HUES64 (cell line): ENCODE measurements around the gene MICA. TPM values are rescaled to one million over a fixed set of nuclear protein-coding genes. Genes with fewer than 3 reads are reported as not detected.

Experiments
- H3K27ac ChIP-seq: 2 replicates; pipeline ENCODE4 v1.7.0; 2013; ENCODE audit warnings: low read depth, low read length, inconsistent platforms
- H3K27me3 ChIP-seq: 2 replicates; pipeline ENCODE4 v1.6.1; 2013; ENCODE audit warnings: mild to moderate bottlenecking, low read length; ENCODE audit not compliant: insufficient read depth
- H3K36me3 ChIP-seq: 2 replicates; pipeline ENCODE4 v1.6.1; 2013; ENCODE audit warnings: mild to moderate bottlenecking, low read length; ENCODE audit not compliant: insufficient read depth
- H3K4me1 ChIP-seq: 2 replicates; pipeline ENCODE4 v1.6.1; 2013; ENCODE audit warnings: mild to moderate bottlenecking, low read length, moderate library complexity; ENCODE audit not compliant: insufficient read depth
- H3K4me3 ChIP-seq: 2 replicates; pipeline ENCODE4 v1.5.1; 2013; ENCODE audit warnings: mild to moderate bottlenecking, low read length, moderate library complexity
- H3K9ac ChIP-seq: 2 replicates; pipeline ENCODE4 v1.6.1; 2013; ENCODE audit warnings: mild to moderate bottlenecking, low read depth, low read length
- H3K9me3 ChIP-seq: 2 replicates; pipeline ENCODE4 v1.6.1; 2013; ENCODE audit warnings: low read depth, low read length; ENCODE audit not compliant: insufficient read depth
- WGBS: fragments of 150-250, 120-280 bp; methylation state at CpG from one replicate; pipeline ENCODE4 v1.1.7; 2013; ENCODE audit warnings: missing lambda C conversion rate; 5-methylcytosine and 5-hydroxymethylcytosine counted together
- polyA plus RNA-seq, 2 experiments: library from polyadenylated mRNA; stranded (reverse); fragments of 50-300 nt; gene quantifications; one replicate each; pipeline ENCODE4 v1.2.3, GENCODE V29; 2013

The MICA gene
- 11.3 TPM for polyA plus RNA-seq (2013, experiment 1 of 2)
- 15.2 TPM for polyA plus RNA-seq (2013, experiment 2 of 2)

DNA sequence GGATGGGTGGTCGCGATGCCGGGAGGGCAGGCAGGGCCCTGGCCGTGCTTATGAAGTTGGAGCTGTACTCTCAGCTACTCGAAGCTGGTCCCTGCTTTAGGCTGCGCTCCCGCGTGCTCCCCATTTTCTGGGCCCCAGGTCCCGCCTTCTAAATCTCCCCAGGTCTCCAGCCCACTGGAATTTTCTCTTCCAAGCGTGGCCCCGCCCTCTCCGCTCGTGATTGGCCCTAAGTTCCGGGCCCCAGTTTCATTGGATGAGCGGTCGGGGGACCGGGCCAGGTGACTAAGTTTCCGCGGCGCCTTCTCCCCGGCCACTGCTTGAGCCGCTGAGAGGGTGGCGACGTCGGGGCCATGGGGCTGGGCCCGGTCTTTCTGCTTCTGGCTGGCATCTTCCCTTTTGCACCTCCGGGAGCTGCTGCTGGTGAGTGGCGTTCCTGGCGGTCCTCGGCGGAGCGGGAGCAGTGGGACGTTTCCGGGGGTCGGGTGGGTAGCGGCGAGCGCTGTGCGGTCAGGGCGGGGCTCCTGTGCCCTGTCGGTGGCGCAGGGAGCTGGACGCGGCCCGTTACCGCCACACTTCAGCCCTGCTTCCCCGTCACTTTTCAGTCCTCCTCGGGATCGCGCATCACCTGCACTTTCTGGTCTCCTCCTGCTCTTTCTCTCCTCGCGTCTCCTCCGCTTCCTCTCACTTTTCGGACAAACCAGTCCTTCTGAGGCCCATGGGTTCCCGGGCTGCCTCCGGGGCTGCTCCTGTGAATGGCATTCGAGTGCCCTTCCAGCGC lies at the start of gene MICA:
Gene MICA, plus strand, starts transcription at position 313 of the 778 bp plus-strand sequence. Its CDS starts 38 bp downstream, at position 351.
- H3K27ac ChIP-seq = peak within 1 kb of the TSS; percentile 17; the same call in 1 of the 2 replicates
- WGBS = under 1% methylated on average over 58 of the region's 58 CpGs
- peaks cover 16% of the 10 kb centered on the region for H3K4me1 ChIP-seq
- H3K27me3 ChIP-seq = peaks cover 40% of the 10 kb centered on the region
- no peaks in the 10 kb centered on the region for H3K36me3 ChIP-seq
- H3K4me3 ChIP-seq = peak within 1 kb of the TSS; percentile 93
- no peaks in the 10 kb centered on the region for H3K9me3 ChIP-seq
- H3K9ac ChIP-seq = peak within 1 kb of the TSS; percentile 64

DNA sequence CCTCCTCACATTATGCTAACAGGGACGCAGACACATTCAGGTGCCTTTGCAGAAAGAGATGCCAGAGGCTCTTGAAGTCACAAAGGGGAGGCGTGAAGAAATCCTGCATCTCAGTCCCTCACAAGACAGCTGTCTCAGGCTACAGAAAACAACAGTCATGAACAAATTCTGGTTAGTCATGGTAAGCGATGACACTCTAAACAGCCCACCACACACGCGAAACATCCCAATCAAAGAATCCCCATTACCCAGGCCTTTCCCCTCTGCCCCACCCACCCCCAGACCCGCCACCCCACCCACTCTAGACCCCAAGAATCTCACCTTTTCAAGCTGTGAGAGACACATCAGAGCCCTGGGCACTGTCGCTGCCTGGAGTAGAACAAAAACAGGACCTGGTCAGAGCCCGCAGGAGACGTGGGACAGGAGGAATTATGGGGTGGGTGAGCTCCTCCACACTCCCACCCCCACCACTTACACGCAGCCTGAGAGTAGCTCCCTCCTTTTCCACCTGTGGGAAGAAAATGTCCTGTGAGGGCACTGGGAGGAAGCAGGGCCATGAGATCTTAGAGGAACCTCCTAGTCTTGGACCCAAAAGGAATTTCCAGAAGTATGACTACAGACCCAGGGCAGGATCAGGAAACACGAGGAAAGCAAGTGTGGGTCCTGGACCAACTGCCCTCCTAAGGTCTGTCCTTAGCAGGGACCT lies 49.1 kb upstream of the MICA start:
- Histone ChIP-seq H3K4me1 (peaks cover 3% of the 10 kb centered on the region; the same call in 1 of the 2 replicates), H3K9ac (no peak overlapping the region), H3K4me3 (no peak overlapping the region), H3K9me3 (no peaks in the 10 kb centered on the region), H3K27me3 (peaks cover 56% of the 10 kb centered on the region), H3K36me3 (no peaks in the 10 kb centered on the region), H3K27ac (no peak overlapping the region)
- WGBS = 86% methylated on average over 6 of the region's 11 CpGs

DNA sequence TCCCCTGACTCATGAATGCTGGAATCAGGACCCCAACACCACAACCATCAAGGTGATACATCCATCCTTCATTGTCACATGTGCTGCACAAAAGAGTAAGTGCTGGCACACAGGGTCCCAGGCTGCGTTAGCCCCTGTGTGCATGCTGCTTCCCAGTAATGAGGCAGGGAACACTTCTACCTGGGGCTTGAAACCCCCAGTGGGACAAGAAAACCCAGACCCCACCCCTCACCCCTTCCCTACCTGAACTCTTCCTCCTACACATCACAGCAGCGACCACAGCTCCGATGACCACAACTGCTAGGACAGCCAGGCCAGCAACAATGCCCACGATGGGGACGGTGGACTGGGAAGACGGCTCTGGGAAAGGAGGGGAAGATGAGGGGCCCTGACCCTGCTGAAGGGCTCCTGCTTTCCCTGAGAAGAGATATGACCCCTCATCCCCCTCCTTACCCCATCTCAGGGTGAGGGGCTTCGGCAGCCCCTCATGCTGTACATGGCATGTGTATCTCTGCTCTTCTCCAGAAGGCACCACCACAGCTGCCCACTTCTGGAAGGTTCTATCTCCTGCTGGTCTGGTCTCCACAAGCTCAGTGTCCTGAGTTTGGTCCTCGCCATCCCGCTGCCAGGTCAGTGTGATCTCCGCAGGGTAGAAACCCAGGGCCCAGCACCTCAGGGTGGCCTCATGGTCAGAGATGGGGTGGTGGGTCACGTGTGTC lies 48.4 kb upstream of the MICA start:
- Histone ChIP-seq H3K27me3 (peaks cover 62% of the 10 kb centered on the region), H3K9ac (no peak overlapping the region), H3K4me3 (no peak overlapping the region), H3K9me3 (no peaks in the 10 kb centered on the region), H3K27ac (no peak overlapping the region), H3K4me1 (peaks cover 3% of the 10 kb centered on the region; the same call in 1 of the 2 replicates), H3K36me3 (no peaks in the 10 kb centered on the region)
- WGBS = 87% methylated on average over 11 of the region's 11 CpGs

DNA sequence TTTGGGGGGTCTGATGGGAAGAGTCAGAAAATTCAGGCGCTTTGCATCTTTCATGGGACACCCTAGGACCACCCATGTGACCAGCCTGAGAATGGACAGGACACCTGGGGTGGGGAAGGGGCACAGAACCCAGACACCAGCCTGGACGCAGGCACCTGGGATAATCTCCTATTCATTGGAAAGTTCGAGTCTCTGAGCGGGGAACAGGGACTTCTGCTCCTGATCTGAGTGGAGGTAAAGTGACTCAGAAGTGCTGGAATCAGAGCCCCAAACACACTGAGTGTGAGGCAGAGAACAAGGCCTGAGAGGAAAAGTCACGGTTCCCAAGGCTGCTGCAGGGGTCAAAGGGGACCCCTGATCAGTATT lies 47.8 kb upstream of the MICA start:
- WGBS = 85% methylated on average over 5 of the region's 5 CpGs
- Histone ChIP-seq H3K9ac (no peak overlapping the region), H3K27ac (no peak overlapping the region)

DNA sequence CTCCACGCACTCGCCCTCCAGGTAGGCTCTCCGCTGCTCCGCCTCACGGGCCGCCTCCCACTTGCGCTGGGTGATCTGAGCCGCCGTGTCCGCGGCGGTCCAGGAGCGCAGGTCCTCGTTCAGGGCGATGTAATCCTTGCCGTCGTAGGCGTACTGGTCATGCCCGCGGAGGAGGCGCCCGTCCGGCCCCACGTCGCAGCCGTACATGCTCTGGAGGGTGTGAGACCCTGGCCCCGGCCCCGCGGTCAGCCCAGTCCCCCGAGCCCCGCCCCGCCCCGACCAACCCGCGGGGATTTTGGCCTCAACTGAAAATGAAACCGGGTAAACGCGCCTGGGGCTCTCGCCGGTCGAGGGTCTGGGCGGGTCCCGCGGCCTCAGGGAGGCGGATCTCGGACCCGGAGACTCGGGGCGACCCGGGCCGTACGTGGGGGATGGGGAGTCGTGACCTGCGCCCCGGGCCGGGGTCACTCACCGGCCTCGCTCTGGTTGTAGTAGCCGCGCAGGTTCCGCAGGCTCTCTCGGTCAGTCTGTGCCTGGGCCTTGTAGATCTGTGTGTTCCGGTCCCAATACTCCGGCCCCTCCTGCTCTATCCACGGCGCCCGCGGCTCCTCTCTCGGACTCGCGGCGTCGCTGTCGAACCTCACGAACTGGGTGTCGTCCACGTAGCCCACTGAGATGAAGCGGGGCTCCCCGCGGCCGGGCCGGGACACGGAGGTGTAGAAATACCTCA lies 47.0 kb upstream of the MICA start:
- Histone ChIP-seq H3K9me3 (no peaks in the 10 kb centered on the region), H3K4me3 (peak overlapping the region; percentile 68), H3K27me3 (peaks cover 62% of the 10 kb centered on the region), H3K9ac (peak overlapping the region; percentile 42), H3K27ac (no peak overlapping the region), H3K4me1 (peaks cover 3% of the 10 kb centered on the region; the same call in 1 of the 2 replicates), H3K36me3 (no peaks in the 10 kb centered on the region)
- WGBS = 3% methylated on average over 83 of the region's 83 CpGs

More for the DNA sequence above, 47.8 kb upstream of the MICA start:
- H3K4me3 ChIP-seq = peak overlapping the region; percentile 68; the same call in 1 of the 2 replicates
- peaks cover 62% of the 10 kb centered on the region for H3K27me3 ChIP-seq
- H3K9me3 ChIP-seq = no peaks in the 10 kb centered on the region
- H3K4me1 ChIP-seq = peaks cover 3% of the 10 kb centered on the region; the same call in 1 of the 2 replicates
- H3K36me3 ChIP-seq = no peaks in the 10 kb centered on the region

DNA sequence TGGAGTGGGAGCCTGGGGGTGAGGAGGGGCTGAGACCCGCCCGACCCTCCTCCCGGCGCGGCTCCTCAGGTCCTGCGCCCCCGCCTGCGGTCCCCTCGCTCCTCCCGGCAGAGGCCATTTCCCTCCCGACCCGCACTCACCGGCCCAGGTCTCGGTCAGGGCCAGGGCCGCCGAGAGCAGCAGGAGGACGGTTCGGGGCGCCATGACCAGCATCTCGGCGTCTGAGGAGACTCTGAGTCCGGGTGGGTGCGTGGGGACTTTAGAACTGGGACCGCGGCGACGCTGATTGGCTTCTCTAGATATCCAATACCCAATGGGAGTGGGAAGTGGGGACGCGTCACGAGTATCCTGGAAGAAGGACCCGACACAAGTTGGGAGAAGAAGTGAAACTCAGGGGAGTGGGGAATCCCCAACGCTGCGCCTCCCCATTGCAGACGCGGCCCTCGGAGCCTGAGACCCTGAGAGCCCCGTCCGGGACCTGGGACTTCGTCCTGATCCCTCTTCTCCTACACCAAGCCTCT lies 46.4 kb upstream of the MICA start, which contains the start of gene HLA-B:
Gene HLA-B, minus strand, starts transcription at position 234 of the 521 bp plus-strand sequence. Its CDS starts 21 bp downstream, at position 213.
- under 1% methylated on average over 39 of the region's 39 CpGs for WGBS

DNA sequence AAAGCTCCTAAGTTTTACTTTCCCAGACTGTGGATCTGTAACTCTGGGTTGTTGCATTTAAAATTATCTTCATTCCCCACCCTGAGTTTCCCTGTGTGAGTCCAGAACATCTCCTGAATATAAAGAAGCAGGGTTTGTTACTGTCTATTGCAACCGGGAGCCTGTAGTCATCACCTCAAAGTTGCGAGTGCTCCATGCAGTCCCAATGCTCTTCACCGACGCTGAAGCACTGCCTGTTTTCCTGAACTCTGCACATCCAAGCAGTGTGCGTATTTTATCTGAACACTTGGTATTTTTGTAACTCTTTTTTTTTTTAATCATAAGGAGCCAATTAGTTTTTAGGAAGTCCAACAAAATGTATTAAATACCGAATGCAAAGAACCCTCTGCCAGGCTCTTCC lies 45.5 kb upstream of the MICA start:
- Histone ChIP-seq H3K9me3 (no peaks in the 10 kb centered on the region), H3K27me3 (peaks cover 68% of the 10 kb centered on the region), H3K27ac (no peak overlapping the region), H3K9ac (no peak overlapping the region), H3K4me1 (peaks cover 3% of the 10 kb centered on the region; the same call in 1 of the 2 replicates), H3K4me3 (peak overlapping the region; percentile 68; the same call in 1 of the 2 replicates), H3K36me3 (no peaks in the 10 kb centered on the region)
- WGBS = 65% methylated on average over 6 of the region's 6 CpGs

More for the DNA sequence above, 46.4 kb upstream of the MICA start, which contains the start of gene HLA-B:
- H3K4me1 ChIP-seq = peaks cover 3% of the 10 kb centered on the region; the same call in 1 of the 2 replicates
- no peaks in the 10 kb centered on the region for H3K36me3 ChIP-seq
- H3K4me3 ChIP-seq = peak within 1 kb of the TSS; percentile 68
- no peak within 1 kb of the TSS for H3K27ac ChIP-seq
- H3K27me3 ChIP-seq = peaks cover 65% of the 10 kb centered on the region
- no peaks in the 10 kb centered on the region for H3K9me3 ChIP-seq
- H3K9ac ChIP-seq = peak within 1 kb of the TSS; percentile 42

DNA sequence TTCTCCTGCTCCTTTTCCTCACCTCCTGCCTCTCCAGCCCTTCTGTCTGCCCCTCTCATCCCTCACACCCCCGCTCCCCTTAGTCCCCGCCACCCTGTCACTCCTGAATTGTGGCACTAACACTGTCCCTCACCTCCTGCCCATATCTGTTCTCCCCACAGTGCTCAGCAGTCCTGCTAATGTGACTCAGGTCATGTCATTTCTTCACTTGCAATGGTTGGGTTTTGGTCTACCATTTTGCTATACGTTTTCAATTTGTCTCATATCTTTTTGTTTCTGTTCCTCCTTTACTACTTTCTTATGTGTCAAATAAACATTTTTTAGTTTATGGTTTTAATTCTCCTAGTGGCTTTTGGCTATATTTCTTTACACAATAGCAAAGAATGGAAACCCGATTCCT lies 45.1 kb upstream of the MICA start:
- Histone ChIP-seq H3K27me3 (peaks cover 70% of the 10 kb centered on the region), H3K4me1 (peaks cover 3% of the 10 kb centered on the region; the same call in 1 of the 2 replicates), H3K4me3 (no peak overlapping the region), H3K9ac (no peak overlapping the region), H3K36me3 (no peaks in the 10 kb centered on the region), H3K27ac (no peak overlapping the region), H3K9me3 (no peaks in the 10 kb centered on the region)
- WGBS = 78% methylated on average over 4 of the region's 4 CpGs

DNA sequence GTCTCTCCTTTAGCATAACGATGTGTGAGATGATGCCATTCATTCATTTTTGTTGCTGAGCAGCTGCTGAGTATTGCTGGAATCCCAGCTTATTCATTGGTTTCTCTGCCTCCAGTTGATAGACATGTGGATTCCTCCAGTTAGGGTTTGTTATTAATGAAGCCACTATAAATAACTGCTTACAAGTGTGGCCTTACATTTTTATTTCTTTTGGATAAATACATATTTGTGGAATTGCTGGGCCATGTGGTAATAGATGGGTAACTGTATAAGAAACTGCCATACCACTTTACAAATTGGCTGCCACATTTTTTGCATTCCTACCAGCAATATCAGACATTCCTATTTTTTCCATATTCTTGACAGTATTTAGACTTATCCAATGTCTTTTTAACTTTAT lies 43.8 kb upstream of the MICA start:
- H3K36me3 ChIP-seq = no peaks in the 10 kb centered on the region
- no peak overlapping the region for H3K4me3 ChIP-seq
- WGBS = 94% methylated on average over 1 of the region's 1 CpG
- no peak overlapping the region for H3K27ac ChIP-seq
- H3K9ac ChIP-seq = no peak overlapping the region
- peaks cover 3% of the 10 kb centered on the region; the same call in 1 of the 2 replicates for H3K4me1 ChIP-seq
- H3K9me3 ChIP-seq = no peaks in the 10 kb centered on the region
- H3K27me3 ChIP-seq = peaks cover 70% of the 10 kb centered on the region

DNA sequence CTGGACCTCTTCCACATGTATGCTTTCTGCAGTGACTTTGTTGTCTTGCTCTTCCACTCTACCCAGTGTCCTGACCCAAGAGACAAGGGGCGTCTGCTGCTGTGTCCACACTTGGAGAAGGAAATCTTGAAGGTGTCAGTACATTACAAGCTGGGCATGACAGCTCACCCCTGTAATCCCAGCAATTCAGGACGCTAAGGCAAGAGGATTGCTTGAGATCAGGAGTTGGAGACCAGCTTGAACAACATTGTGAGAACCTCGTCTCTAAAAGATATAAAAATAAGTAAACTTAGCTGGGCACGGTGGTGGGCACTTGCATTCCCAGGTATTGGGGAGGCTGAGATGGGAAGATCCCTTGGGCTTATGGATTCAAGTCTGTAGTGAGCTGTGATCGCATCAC lies 40.6 kb upstream of the MICA start:
- WGBS = 91% methylated on average over 4 of the region's 5 CpGs
- H3K9ac ChIP-seq = no peak overlapping the region
- H3K27ac ChIP-seq = no peak overlapping the region
- peaks cover 63% of the 10 kb centered on the region for H3K27me3 ChIP-seq
- no peaks in the 10 kb centered on the region for H3K36me3 ChIP-seq
- no peak overlapping the region for H3K4me3 ChIP-seq
- no peaks in the 10 kb centered on the region for H3K9me3 ChIP-seq
- peaks cover 1% of the 10 kb centered on the region; the same call in 1 of the 2 replicates for H3K4me1 ChIP-seq
